Choroid plexus epithelial cell (primary cell): ENCODE results near the gene SMARCD2.
"Not testable (repeated sequence)": the region's sequence is repeated elsewhere in the genome, so short reads cannot be mapped to it uniquely, and the experiment has no call there.

Experiments
- DNase-seq: peaks from one replicate; pipeline ENCODE4 v3.0.0-alpha.2; 2010; ENCODE audit warnings: low read depth
- H3K4me3 ChIP-seq: 2 replicates; pipeline ENCODE4 v1.5.1; 2011; ENCODE audit warnings: low read depth, mild to moderate bottlenecking, control low read depth, low read length, moderate library complexity
- CTCF ChIP-seq: conservative IDR thresholded peaks from 2 replicates; pipeline ENCODE4 v1.5.1; 2011; ENCODE audit warnings: low read depth, mild to moderate bottlenecking, control low read depth, inconsistent platforms, low read length, moderate library complexity

SMARCD2 gene

GRCh38 chr17:63842540-63843386 is at the start of gene SMARCD2:
Gene SMARCD2 (minus strand): TSS chr17:63842685. CDS start chr17:63842674, 11 bp downstream.
- peak; percentile 100 for DNase-seq
- TF ChIP-seq CTCF: no peak
- peak within 1 kb of the TSS; percentile 85 for H3K4me3 ChIP-seq

- DNase-seq: peak; percentile 28
- TF ChIP-seq CTCF: peak; percentile 48
- H3K4me3 ChIP-seq: not testable (repeated sequence)
Measured at GRCh38 chr17:63889026-63889848, 46.8 kb upstream of the SMARCD2 start.

GRCh38 chr17:63885119-63885518 is 42.6 kb upstream of the SMARCD2 start:
- H3K4me3 ChIP-seq, DNase-seq: not testable (repeated sequence)

GRCh38 chr17:63882626-63883126 is 40.2 kb upstream of the SMARCD2 start:
- not testable (repeated sequence) for H3K4me3 ChIP-seq, DNase-seq

- peak; percentile 73 for TF ChIP-seq CTCF
- peak; percentile 62 for DNase-seq
- no peak within 1 kb of the TSS for H3K4me3 ChIP-seq
Measured at GRCh38 chr17:63881935-63882601, 39.6 kb upstream of the SMARCD2 start, which contains the start of gene GH2. Gene GH2 (minus strand): TSS chr17:63881944. CDS start chr17:63881801, 143 bp downstream.

GRCh38 chr17:63881337-63881736 is 38.9 kb upstream of the SMARCD2 start:
- not testable (repeated sequence) for H3K4me3 ChIP-seq, DNase-seq

GRCh38 chr17:63880706-63881105 is 38.2 kb upstream of the SMARCD2 start:
- DNase-seq: no peak
- TF ChIP-seq CTCF: no peak
- no peak overlapping the region for H3K4me3 ChIP-seq

GRCh38 chr17:63878413-63878812 is 35.9 kb upstream of the SMARCD2 start:
- not testable (repeated sequence) for DNase-seq, H3K4me3 ChIP-seq

GRCh38 chr17:63874693-63875092 is 32.2 kb upstream of the SMARCD2 start:
- not testable (repeated sequence) for H3K4me3 ChIP-seq, DNase-seq

GRCh38 chr17:63874061-63874626 is 31.7 kb upstream of the SMARCD2 start:
- not testable (repeated sequence) for H3K4me3 ChIP-seq, DNase-seq

GRCh38 chr17:63873577-63873976 is 31.1 kb upstream of the SMARCD2 start, which contains the start of gene CSH2:
Gene CSH2 (minus strand): TSS chr17:63873677. CDS start chr17:63873614, 63 bp downstream.
- H3K4me3 ChIP-seq, DNase-seq: not testable (repeated sequence)

GRCh38 chr17:63871646-63872365 is 29.3 kb upstream of the SMARCD2 start:
- DNase-seq, H3K4me3 ChIP-seq: not testable (repeated sequence)
